Astrocyte of the hippocampus (primary cell): ENCODE data around the gene UMOD.

ENCODE experiments used
- DNase-seq: peaks from one replicate; pipeline ENCODE4 v3.0.0; 2011; ENCODE audit warnings: low read depth, low spot score

Gene UMOD

DNA sequence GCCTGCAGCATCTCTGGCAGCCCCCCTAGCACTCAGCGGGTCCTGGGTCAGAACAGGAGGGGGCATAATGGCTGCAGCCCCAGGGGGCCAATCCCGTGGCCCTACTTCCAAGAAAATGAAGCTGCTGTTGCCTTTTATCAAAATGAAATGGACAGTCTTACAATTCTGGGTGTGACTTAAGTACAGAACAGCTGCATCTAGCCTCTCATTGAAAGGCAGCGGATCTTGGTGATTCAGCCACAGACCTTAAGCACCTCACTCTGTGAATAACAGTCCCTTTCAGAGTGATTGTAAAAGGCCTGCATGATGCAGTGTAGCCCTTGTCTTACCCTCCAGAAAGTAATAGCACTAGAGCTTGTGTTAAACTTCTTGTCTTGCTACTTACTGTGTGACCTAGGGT, 11.5 kb upstream of the UMOD start:
- DNase-seq: no peak

DNA sequence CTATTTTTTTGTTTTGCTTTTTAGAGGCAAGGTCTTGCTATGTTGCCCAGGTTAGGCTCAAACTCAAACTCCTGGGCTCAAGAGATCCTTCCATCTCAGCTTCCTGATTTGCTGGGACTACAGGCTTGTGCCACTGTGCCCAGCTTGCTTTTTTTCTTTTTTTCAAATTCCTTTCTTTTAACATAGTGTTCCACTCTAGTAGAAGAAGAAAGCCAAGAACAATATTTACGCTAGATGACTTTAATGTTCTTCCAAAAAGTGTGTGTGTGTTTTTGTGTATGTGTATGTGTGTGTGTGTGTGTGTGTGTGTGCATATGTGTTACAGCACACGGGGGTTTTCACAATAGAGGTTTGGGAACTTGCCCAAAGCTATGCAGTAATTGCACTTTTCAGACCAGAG, 10.7 kb upstream of the UMOD start:
- DNase-seq: no peak

DNA sequence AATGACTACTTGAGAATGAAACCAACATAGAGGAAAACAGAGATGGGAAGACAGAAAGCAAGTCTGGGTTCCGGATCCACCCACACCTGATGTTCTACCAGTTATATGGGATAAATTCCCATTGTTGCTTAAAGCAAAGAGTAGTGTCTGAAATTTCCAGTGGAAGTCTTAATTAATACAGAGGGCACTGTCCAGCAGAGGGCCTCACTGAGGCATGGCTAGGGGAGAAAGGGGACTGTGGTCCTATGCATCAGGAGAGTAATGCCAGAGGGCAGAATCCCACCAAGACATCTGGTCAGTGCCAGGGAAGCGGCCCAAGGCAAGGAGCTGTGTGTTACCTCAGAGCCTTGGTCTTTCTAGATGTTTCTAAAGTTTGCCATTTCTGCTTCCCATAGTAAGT, 7.5 kb upstream of the UMOD start:
- no peak for DNase-seq

DNA sequence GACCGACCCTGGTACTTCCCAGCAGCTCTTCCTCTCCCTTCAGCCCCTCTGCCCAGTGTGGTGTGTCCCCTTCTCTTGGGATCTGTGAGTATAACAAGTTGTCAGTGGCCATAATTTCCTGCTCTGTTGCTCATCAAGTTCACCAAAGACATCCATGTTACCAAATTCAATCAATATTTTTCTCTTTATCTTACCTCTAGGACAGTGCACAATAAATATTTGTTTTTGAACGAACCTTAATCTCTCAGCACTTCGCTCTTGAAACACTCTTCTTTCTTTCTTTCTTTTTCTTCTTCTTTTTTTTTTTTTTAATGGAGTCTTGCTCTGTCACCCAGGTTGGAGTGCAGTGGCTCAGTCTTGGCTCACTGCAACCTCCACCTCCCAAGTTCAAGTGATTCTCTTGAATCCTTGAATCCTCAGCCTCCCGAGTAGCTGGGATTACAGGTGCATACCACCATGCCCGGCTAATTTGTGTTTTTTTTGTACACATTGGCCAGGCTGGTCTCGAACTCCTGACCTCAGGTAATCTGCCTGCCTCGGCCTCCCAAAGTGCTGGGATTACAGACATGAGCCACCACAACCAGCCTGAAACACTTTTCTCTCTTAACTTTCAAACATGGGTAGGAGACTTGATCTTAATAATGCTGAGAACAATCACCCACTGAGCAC, 2.7 kb upstream of the UMOD start:
- DNase-seq: no peak

- DNase-seq: no peak
Measured at GRCh38 chr16:20353379-20353778, 864 bp upstream of the UMOD start.

DNA sequence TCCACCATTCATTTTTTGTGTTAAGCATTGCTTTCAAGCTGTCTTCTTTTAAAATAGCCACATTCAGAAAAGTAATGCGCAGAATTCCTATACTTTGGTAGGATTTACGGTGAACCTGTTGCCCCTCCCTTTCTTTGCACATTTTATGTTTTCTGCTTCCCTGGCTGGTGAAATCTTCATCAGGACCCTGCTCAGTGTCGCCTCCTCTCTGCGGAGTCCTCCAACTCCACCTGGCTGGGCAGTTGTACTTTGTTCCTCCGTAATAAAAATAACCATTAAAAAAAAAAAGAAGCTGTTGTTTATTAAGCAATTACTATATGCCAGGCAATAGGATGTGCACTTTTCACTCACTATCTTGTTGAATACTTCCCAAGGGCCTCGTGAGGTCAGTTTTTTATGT, 2.9 kb downstream of the UMOD start:
- no peak for DNase-seq

GRCh38 chr16:20348365-20349185, 3.9 kb downstream of the UMOD start:
- no peak for DNase-seq

GRCh38 chr16:20347666-20348364, 4.7 kb downstream of the UMOD start:
- DNase-seq: no peak

DNA sequence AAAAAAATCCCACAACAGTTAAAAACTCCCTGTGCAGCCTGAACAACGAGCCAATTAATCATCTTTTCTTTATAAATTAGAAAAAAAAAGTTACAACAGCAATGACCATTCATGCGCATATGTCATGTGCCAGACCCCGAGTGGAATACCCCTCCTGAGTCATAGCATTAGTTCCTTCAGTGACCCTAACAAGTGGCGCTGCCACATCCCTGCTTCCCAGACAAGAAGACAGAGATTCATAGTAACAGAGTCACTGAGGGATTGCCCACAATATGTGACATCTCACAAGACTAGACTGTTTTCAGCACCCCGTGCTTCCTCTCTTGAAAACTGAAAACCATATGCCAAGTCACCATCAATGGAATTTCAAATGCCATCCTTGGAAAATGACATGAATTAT, 7.9 kb downstream of the UMOD start:
- no peak for DNase-seq

DNA sequence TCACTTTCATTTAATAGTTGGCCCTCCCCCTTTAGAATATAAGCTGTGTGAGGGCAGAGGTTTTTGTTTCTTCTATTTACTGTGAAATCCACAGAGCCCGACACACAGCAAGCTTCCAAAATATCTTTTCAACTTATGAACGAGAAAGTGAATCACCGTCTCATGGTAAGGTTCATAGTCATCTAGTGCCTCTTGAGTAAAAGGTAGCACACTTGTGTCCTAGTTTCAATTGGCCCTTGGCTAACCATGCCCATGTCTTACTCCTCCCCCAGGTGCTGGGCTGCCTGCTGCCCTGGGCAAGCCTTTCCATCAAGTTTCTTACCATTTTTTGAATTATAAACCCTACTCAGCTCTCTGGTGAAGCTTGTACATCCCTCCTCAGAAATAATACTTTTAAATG, 12.8 kb downstream of the UMOD start:
- no peak for DNase-seq

DNA sequence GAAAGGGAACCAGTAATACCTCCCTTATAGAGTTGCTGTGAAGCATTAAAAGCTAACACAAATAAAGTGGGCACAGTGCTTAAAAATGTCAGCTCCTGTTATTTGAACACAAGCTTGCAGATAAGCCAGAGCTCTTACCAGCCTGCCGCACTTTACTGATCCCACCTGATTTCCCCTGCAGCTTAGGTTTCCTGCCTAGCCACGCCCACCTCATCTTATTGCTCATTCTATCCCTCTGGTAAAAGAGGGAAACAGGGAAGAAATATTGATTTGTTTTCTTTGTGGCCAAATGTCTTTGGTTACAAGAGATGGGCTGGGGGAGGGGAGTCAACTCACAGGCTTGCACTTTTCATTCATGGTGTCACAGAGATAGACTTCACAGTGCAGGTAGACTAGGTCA, 15.6 kb downstream of the UMOD start:
- DNase-seq: no peak

GRCh38 chr16:20334396-20334795, 18.1 kb downstream of the UMOD start:
- DNase-seq: no peak

DNA sequence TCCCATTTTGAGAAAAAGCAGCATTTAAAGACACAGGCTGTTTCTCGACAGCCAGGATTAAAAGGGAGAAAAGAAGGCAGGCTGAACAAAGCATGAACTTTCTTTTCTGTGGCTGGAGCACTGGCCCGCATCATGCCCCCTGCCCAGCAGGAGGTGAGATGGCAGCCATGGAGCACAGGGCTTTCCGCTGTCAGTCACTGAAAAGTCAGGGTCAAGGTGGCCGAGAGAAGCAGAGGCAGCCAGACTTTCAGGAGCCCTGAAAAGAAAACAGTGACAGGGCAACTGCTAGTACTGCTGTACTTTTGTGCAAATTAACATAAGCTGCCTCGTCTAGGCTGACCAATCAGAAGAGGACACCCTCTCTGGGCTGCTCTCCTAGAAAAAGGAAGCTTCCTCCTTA, 19.4 kb downstream of the UMOD start:
- DNase-seq: no peak

- no peak for DNase-seq
Measured at GRCh38 chr16:20332411-20332810, 20.1 kb downstream of the UMOD start.

GRCh38 chr16:20331635-20332034, 20.9 kb downstream of the UMOD start:
- no peak for DNase-seq

- DNase-seq: no peak
Measured at GRCh38 chr16:20329392-20330138, 22.9 kb downstream of the UMOD start.

- DNase-seq: no peak
Measured at GRCh38 chr16:20327444-20328041, 25.0 kb downstream of the UMOD start, which contains the start of gene GP2. GP2 (minus strand) TSS chr16:20327513; CDS start chr16:20326431, 1,082 bp downstream.

DNA sequence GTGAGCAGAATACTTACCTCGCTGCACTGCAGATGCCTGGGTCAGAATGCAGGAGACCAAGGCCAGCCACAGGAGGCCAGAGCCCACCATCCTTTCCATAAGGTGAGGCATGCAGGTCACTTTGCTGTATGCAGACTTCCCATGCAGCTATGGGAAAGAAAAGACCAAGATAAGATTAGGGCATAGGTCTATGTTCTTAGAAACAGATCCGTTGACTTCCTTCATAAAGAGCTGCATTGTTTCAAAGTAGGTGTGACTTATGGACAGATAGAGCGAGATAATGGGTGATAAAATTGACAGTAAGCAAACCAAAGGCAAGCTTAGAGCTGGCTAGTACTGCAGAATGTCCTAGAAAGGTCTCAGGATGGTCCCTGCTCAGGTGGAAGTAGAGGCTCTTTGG, 26.2 kb downstream of the UMOD start:
- no peak for DNase-seq

GRCh38 chr16:20325005-20325404, 27.5 kb downstream of the UMOD start:
- no peak for DNase-seq

- no peak for DNase-seq
Measured at GRCh38 chr16:20323591-20324117, 28.9 kb downstream of the UMOD start.

- no peak for DNase-seq
Measured at GRCh38 chr16:20322696-20323095, 29.8 kb downstream of the UMOD start.
